Measurements from ENCODE around the gene MLLT10. TPM values are rescaled to one million over a fixed set of nuclear protein-coding genes. Genes with fewer than 3 reads are reported as not detected.

The MLLT10 gene
- total RNA-seq, 1 experiment from 2014 or later, result 72.3 TPM

DNA sequence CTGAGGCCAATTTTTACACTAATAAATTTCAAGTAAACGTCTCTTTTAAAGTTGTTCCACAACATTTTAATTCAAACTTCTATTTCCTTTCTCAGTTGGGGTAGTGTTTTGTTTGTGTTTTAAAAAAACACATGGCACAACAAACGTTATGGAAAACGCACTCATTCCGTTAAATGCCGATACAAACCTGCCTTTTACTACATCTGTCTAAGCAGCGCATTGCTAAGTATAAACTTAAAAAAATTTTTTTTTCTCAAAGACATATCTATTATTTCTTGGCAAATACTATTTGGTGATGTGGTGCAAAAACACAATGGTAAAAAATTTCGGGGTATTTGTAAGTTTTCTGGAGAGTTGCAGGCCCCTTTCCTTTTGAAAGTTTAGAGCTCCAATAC lies 9.9 kb upstream of the MLLT10 start:
- no peaks in the 10 kb centered on the region; a peak in 1 of 7 replicates for H3K36me3 Mint-ChIP-seq (ENCODE audit: insufficient read depth in 1 of 3, low read depth in 3 of 3)
- Histone ChIP-seq H3K79me1 (ENCODE audit: insufficient read depth, low read depth, low read length, poor library complexity, severe bottlenecking) (no peaks in the 10 kb centered on the region), H3K4ac (ENCODE audit: low read depth, low read length) (no peak overlapping the region), H3K4me2 (ENCODE audit: insufficient read depth, insufficient read length, low read length) (peak overlapping the region; percentile 91), H4K8ac (replicated peaks; ENCODE audit: insufficient read length, low read depth, low read length) (no peak overlapping the region), H3K56ac (ENCODE audit: insufficient read length, low read depth, low read length) (no peak overlapping the region), H4K5ac (ENCODE audit: insufficient read length, low read depth, low read length) (no peak overlapping the region), H3K23me2 (ENCODE audit: insufficient read length, low read depth, low read length, poor library complexity, severe bottlenecking) (peaks cover 30% of the 10 kb centered on the region), H3K9me3 (ENCODE audit: control insufficient read depth, low read depth, low read length) (no peaks in the 10 kb centered on the region), H2AFZ (ENCODE audit: low read length) (no peak overlapping the region), H4K91ac (ENCODE audit: insufficient read length, low read depth, low read length) (no peak overlapping the region), H2BK120ac (ENCODE audit: low read depth, low read length, poor library complexity, severe bottlenecking) (no peak overlapping the region), H3T11ph (ENCODE audit: low read length) (no peak overlapping the region), H2BK15ac (ENCODE audit: low read depth, low read length) (no peak overlapping the region), H3K9ac (ENCODE audit: extremely low read depth, insufficient read length, low read length) (no peak overlapping the region), H2BK5ac (ENCODE audit: insufficient read length, low read length) (no peak overlapping the region), H3K27ac (ENCODE audit: insufficient read length, low read depth, low read length) (peak overlapping the region; percentile 92), H3K14ac (ENCODE audit: insufficient read depth, low read length) (peak overlapping the region; percentile 89; the same call in 1 of the 2 replicates), H4K20me1 (ENCODE audit: control insufficient read depth, insufficient read depth, insufficient read length) (no peaks in the 10 kb centered on the region), H3K23ac (ENCODE audit: insufficient read length, low read depth, low read length) (no peak overlapping the region), H2AK5ac (ENCODE audit: insufficient read length, low read length) (no peak overlapping the region), H3K18ac (ENCODE audit: insufficient read length, low read depth, low read length) (no peak overlapping the region), H3K4me1 (ENCODE audit: insufficient read depth, low read length) (0 out of 2 replicates have a peak, but pooled peaks cover 5% of the 10 kb centered on the region), H3K27me3 (ENCODE audit: insufficient read depth, low read length) (peaks cover 3% of the 10 kb centered on the region; the same call in 1 of the 2 replicates), H3K79me2 (ENCODE audit: insufficient read depth, low read length) (no peaks in the 10 kb centered on the region), H2BK20ac (ENCODE audit: low read depth, low read length, poor library complexity, severe bottlenecking) (no peak overlapping the region), H2BK12ac (ENCODE audit: insufficient read length, low read depth, low read length) (no peak overlapping the region)
- H3K4me1 Mint-ChIP-seq, result peaks cover 65 to 66% of the 10 kb centered on the region in 2 experiments
- H3K27ac Mint-ChIP-seq, result peak overlapping the region in 2 of 3 experiments; percentile 99 to 100; a peak in 4 of 7 replicates
- H3K27me3 Mint-ChIP-seq (ENCODE audit: low read depth), result peaks cover 17% of the 10 kb centered on the region
- no CpG with 5 or more reads among the region's 7 CpGs for WGBS (ENCODE audit: extremely low coverage, insufficient read length, low lambda C conversion rate)
- H3K9me3 Mint-ChIP-seq, result no peaks in the 10 kb centered on the region; a peak in 2 of 5 replicates
- TF ChIP-seq, protein P1, sequence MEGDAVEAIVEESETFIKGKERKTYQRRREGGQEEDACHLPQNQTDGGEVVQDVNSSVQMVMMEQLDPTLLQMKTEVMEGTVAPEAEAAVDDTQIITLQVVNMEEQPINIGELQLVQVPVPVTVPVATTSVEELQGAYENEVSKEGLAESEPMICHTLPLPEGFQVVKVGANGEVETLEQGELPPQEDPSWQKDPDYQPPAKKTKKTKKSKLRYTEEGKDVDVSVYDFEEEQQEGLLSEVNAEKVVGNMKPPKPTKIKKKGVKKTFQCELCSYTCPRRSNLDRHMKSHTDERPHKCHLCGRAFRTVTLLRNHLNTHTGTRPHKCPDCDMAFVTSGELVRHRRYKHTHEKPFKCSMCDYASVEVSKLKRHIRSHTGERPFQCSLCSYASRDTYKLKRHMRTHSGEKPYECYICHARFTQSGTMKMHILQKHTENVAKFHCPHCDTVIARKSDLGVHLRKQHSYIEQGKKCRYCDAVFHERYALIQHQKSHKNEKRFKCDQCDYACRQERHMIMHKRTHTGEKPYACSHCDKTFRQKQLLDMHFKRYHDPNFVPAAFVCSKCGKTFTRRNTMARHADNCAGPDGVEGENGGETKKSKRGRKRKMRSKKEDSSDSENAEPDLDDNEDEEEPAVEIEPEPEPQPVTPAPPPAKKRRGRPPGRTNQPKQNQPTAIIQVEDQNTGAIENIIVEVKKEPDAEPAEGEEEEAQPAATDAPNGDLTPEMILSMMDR (conservative IDR thresholded peaks at IDR 0.05), result no peak
- DNase-seq, result no peak
- peak overlapping the region; percentile 77 to 88 for H3K4me3 Mint-ChIP-seq
